ENCODE measurements around the gene AGTRAP.
A peak's percentile ranks its signal among the peaks of the same experiment; 100 is the strongest.

The AGTRAP gene

GRCh38 chr1:11735854-11736745, at the start of gene AGTRAP:
AGTRAP (plus strand) TSS chr1:11736136; CDS start chr1:11736209, 73 bp downstream.
- DNase-seq: peak; percentile 84

- no peak for DNase-seq
Observed at GRCh38 chr1:11688506-11688905, 47.4 kb upstream of the AGTRAP start.

GRCh38 chr1:11690397-11691301, 45.3 kb upstream of the AGTRAP start:
- no peak for DNase-seq

- no peak for DNase-seq
Observed at GRCh38 chr1:11691302-11691914, 44.5 kb upstream of the AGTRAP start, which contains the start of gene DRAXIN. DRAXIN (plus strand) TSS chr1:11691710; CDS start chr1:11706259, 14,549 bp downstream.

- DNase-seq: no peak
Observed at GRCh38 chr1:11691928-11692711, 43.8 kb upstream of the AGTRAP start.

GRCh38 chr1:11693024-11693590, 42.8 kb upstream of the AGTRAP start:
- DNase-seq: no peak

GRCh38 chr1:11693917-11694316, 42.0 kb upstream of the AGTRAP start:
- DNase-seq: no peak

GRCh38 chr1:11695861-11696260, 40.1 kb upstream of the AGTRAP start:
- DNase-seq: no peak

GRCh38 chr1:11697188-11697892, 38.6 kb upstream of the AGTRAP start:
- DNase-seq: no peak

- no peak for DNase-seq
Observed at GRCh38 chr1:11697893-11698210, 38.1 kb upstream of the AGTRAP start.

- no peak for DNase-seq
Observed at GRCh38 chr1:11700601-11701467, 35.1 kb upstream of the AGTRAP start.

- no peak for DNase-seq
Observed at GRCh38 chr1:11701551-11701961, 34.4 kb upstream of the AGTRAP start.

GRCh38 chr1:11701981-11702803, 33.7 kb upstream of the AGTRAP start:
- DNase-seq: no peak

GRCh38 chr1:11703357-11704193, 32.4 kb upstream of the AGTRAP start:
- no peak for DNase-seq

GRCh38 chr1:11704194-11704529, 31.8 kb upstream of the AGTRAP start:
- no peak for DNase-seq

- DNase-seq: no peak
Observed at GRCh38 chr1:11704691-11705475, 31.1 kb upstream of the AGTRAP start.

- no peak for DNase-seq
Observed at GRCh38 chr1:11705596-11705995, 30.3 kb upstream of the AGTRAP start.

GRCh38 chr1:11706292-11706691, 29.6 kb upstream of the AGTRAP start:
- no peak for DNase-seq

All from activated CD4-positive, alpha-beta T cell treated with anti-CD3 and anti-CD28 coated beads, Interleukin-2, amount 50 U/mL, for 1 hour (primary cell).